Mesendoderm (in vitro differentiated cells): Measurements from ENCODE around the gene ABLIM1.

Experiments
- DNase-seq: peaks from one replicate; pipeline ENCODE4 v3.0.0; 2013
- H2AK5ac ChIP-seq: 2 replicates; pipeline ENCODE4 v1.6.1; 2013; ENCODE audit warnings: low read length, inconsistent platforms
- H2BK120ac ChIP-seq: 2 replicates; pipeline ENCODE4 v1.6.1; 2013; ENCODE audit warnings: low read depth, mild to moderate bottlenecking, low read length, moderate library complexity, mixed read lengths
- H2BK15ac ChIP-seq: replicated peaks from 2 replicates; pipeline ENCODE4 v1.6.1; 2013; ENCODE audit warnings: low read depth, mild to moderate bottlenecking, moderate library complexity
- H2BK5ac ChIP-seq: 2 replicates; pipeline ENCODE4 v1.6.1; 2013; ENCODE audit warnings: low read length, inconsistent platforms
- H3K18ac ChIP-seq: 2 replicates; pipeline ENCODE4 v1.6.1; 2013; ENCODE audit warnings: mild to moderate bottlenecking, low read length, mixed read lengths
- H3K23ac ChIP-seq: one replicate; pipeline ENCODE4 v1.6.1; 2013; ENCODE audit warnings: low read length
- H3K27ac ChIP-seq: 2 replicates; pipeline ENCODE4 v1.5.1; 2013; ENCODE audit warnings: low read depth, mild to moderate bottlenecking, inconsistent platforms, low read length, moderate library complexity
- H3K27me3 ChIP-seq: 2 replicates; pipeline ENCODE4 v1.6.1; 2013; ENCODE audit warnings: low read length, control low read depth, mild to moderate bottlenecking, inconsistent platforms; ENCODE audit not compliant: insufficient read depth, poor library complexity
- H3K36me3 ChIP-seq: 2 replicates; pipeline ENCODE4 v1.6.1; 2013; ENCODE audit warnings: low read length, inconsistent platforms; ENCODE audit not compliant: control insufficient read depth, insufficient read depth
- H3K4ac ChIP-seq: one replicate; pipeline ENCODE4 v1.6.1; 2013; ENCODE audit warnings: low read depth, mild to moderate bottlenecking, low read length, moderate library complexity
- H3K4me1 ChIP-seq: 2 replicates; pipeline ENCODE4 v1.6.1; 2013; ENCODE audit warnings: low read depth, low read length, inconsistent platforms; ENCODE audit not compliant: control insufficient read depth
- H3K4me2 ChIP-seq: 2 replicates; pipeline ENCODE4 v1.6.1; 2013; ENCODE audit warnings: low read length
- H3K4me3 ChIP-seq: 2 replicates; pipeline ENCODE4 v1.5.1; 2013; ENCODE audit warnings: mild to moderate bottlenecking, low read length
- H3K56ac ChIP-seq: one replicate; pipeline ENCODE4 v1.6.1; 2013; ENCODE audit warnings: low read length
- H3K79me1 ChIP-seq: 2 replicates; pipeline ENCODE4 v1.6.1; 2013; ENCODE audit warnings: low read length, inconsistent platforms
- H3K79me2 ChIP-seq: 2 replicates; pipeline ENCODE4 v1.6.1; 2013; ENCODE audit warnings: mild to moderate bottlenecking, low read length; ENCODE audit not compliant: control insufficient read depth, insufficient read depth
- H3K9ac ChIP-seq: 2 replicates; pipeline ENCODE4 v1.6.1; 2013; ENCODE audit warnings: low read length, inconsistent platforms
- H4K5ac ChIP-seq: one replicate; pipeline ENCODE4 v1.6.1; 2013; ENCODE audit warnings: low read length
- H4K8ac ChIP-seq: one replicate; pipeline ENCODE4 v1.6.1; 2013; ENCODE audit warnings: low read depth, mild to moderate bottlenecking, control low read depth, low read length, moderate library complexity
- WGBS: extraction: QIAGEN DNeasy Blood & Tissue Kit; methylation state at CpG from one replicate; pipeline ENCODE4 v1.1.7; 2013; ENCODE audit warnings: low lambda C conversion rate, missing lambda C conversion rate; ENCODE audit not compliant: insufficient coverage; ENCODE audit errors: extremely low coverage; 5-methylcytosine and 5-hydroxymethylcytosine counted together

The ABLIM1 gene

GRCh38 chr10:114472877-114473253 is 185.2 kb downstream of the ABLIM1 start:
- Histone ChIP-seq H3K18ac (no peak overlapping the region), H3K4me2 (no peak overlapping the region), H2BK15ac (no peak overlapping the region), H3K4me1 (peaks cover 3% of the 10 kb centered on the region), H3K56ac (no peak overlapping the region), H4K5ac (no peak overlapping the region), H3K23ac (no peak overlapping the region), H3K36me3 (no peaks in the 10 kb centered on the region), H3K4me3 (no peak overlapping the region), H3K9ac (no peak overlapping the region), H3K79me2 (no peaks in the 10 kb centered on the region), H3K27ac (peak overlapping the region; percentile 4), H2BK120ac (no peak overlapping the region), H3K4ac (no peak overlapping the region), H4K8ac (no peak overlapping the region), H3K79me1 (no peaks in the 10 kb centered on the region), H2AK5ac (no peak overlapping the region), H3K27me3 (no peaks in the 10 kb centered on the region), H2BK5ac (peak overlapping the region; percentile 46)
- no peak for DNase-seq
- no CpG with 5 or more reads among the region's 4 CpGs for WGBS

- H3K23ac ChIP-seq = no peak overlapping the region
- peak overlapping the region; percentile 55 for H3K18ac ChIP-seq
- H4K8ac ChIP-seq = no peak overlapping the region
- no peak overlapping the region for H3K56ac ChIP-seq
- peak overlapping the region; percentile 4 for H3K27ac ChIP-seq
- no CpG with 5 or more reads among the region's 11 CpGs for WGBS
- H2BK5ac ChIP-seq = no peak overlapping the region
- no peak overlapping the region for H2BK120ac ChIP-seq
- no peak overlapping the region for H2AK5ac ChIP-seq
- DNase-seq = peak; percentile 89
- H3K27me3 ChIP-seq = no peaks in the 10 kb centered on the region
- no peak overlapping the region for H3K4me2 ChIP-seq
- H3K79me2 ChIP-seq = no peaks in the 10 kb centered on the region
- no peak overlapping the region for H3K9ac ChIP-seq
- no peak overlapping the region for H3K4me3 ChIP-seq
- H4K5ac ChIP-seq = no peak overlapping the region
- no peak overlapping the region for H3K4ac ChIP-seq
- peaks cover 3% of the 10 kb centered on the region for H3K4me1 ChIP-seq
- no peaks in the 10 kb centered on the region for H3K36me3 ChIP-seq
- H3K79me1 ChIP-seq = no peaks in the 10 kb centered on the region
- peak overlapping the region; percentile 28 for H2BK15ac ChIP-seq
Measured at GRCh38 chr10:114471906-114472876, 185.9 kb downstream of the ABLIM1 start.

DNA sequence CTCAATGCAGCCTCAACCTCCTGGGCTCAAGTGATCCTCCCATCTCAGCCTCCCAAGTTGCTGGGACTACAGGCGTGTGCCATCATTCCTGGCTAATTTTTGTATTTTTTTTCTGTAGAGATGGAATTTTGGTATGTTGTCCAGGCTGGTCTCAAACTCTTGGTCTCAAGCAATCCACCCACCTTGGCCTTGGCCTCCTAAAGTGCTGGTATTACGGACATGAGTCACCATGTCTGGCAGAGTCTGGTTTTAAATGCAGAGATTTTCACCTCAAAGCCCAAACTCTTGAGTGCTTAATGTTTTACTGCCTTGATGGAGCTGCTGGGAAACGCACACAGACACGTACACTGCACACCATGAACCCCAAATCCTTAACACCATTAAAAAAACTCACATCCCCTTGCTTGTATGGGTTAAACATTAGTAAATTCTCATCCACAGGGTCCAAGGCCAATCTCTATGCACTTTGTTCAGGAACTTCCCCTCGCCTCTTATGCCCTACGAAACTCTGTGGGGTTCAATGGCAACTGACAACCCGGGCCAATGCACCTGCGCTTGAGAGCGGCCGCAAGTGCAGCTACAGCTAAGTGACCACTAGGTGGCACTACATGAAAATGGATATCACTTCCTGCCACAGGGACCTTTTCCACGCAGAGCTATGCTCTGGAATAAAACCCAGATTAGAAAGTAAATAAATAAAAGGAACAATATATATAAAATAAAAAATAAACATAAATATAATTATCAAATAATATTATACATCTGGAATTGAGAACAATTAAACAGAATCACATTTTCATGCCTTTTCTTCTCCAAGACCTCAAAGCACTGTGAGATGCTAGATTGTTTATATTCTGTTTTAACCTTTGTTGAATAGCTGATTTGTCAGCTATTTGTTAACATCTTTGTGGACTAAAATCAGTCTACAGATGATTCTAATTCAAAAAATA is 186.8 kb downstream of the ABLIM1 start:
- no peak overlapping the region for H3K23ac ChIP-seq
- H3K56ac ChIP-seq = no peak overlapping the region
- H4K8ac ChIP-seq = no peak overlapping the region
- H2BK15ac ChIP-seq = peak overlapping the region; percentile 28
- H4K5ac ChIP-seq = no peak overlapping the region
- WGBS = no CpG with 5 or more reads among the region's 11 CpGs
- no peak overlapping the region for H3K4ac ChIP-seq
- H3K27ac ChIP-seq = no peak overlapping the region
- H3K4me3 ChIP-seq = no peak overlapping the region
- H2BK5ac ChIP-seq = no peak overlapping the region
- H3K36me3 ChIP-seq = no peaks in the 10 kb centered on the region
- DNase-seq = peak; percentile 75
- H3K9ac ChIP-seq = no peak overlapping the region
- no peaks in the 10 kb centered on the region for H3K27me3 ChIP-seq
- no peaks in the 10 kb centered on the region for H3K79me2 ChIP-seq
- peak overlapping the region; percentile 55 for H3K18ac ChIP-seq
- H3K79me1 ChIP-seq = no peaks in the 10 kb centered on the region
- no peak overlapping the region for H2BK120ac ChIP-seq
- peaks cover 3% of the 10 kb centered on the region for H3K4me1 ChIP-seq
- H3K4me2 ChIP-seq = no peak overlapping the region
- H2AK5ac ChIP-seq = no peak overlapping the region

GRCh38 chr10:114470361-114470760 is 187.7 kb downstream of the ABLIM1 start:
- no peak overlapping the region for H3K23ac ChIP-seq
- H3K79me1 ChIP-seq = no peaks in the 10 kb centered on the region
- no peak overlapping the region for H3K4ac ChIP-seq
- H3K56ac ChIP-seq = no peak overlapping the region
- no peak overlapping the region for H4K8ac ChIP-seq
- H2AK5ac ChIP-seq = no peak overlapping the region
- H3K4me1 ChIP-seq = peaks cover 3% of the 10 kb centered on the region
- no peak overlapping the region for H3K4me3 ChIP-seq
- no peak for DNase-seq
- H2BK5ac ChIP-seq = no peak overlapping the region
- no peaks in the 10 kb centered on the region for H3K27me3 ChIP-seq
- no peak overlapping the region for H3K9ac ChIP-seq
- H3K18ac ChIP-seq = no peak overlapping the region
- H2BK15ac ChIP-seq = no peak overlapping the region
- H3K27ac ChIP-seq = no peak overlapping the region
- no peak overlapping the region for H2BK120ac ChIP-seq
- WGBS = no CpG with 5 or more reads among the region's 1 CpG
- no peak overlapping the region for H3K4me2 ChIP-seq
- H3K79me2 ChIP-seq = no peaks in the 10 kb centered on the region
- H4K5ac ChIP-seq = no peak overlapping the region
- H3K36me3 ChIP-seq = no peaks in the 10 kb centered on the region

GRCh38 chr10:114458955-114459354 is 199.1 kb downstream of the ABLIM1 start:
- no peak overlapping the region for H3K4me3 ChIP-seq
- no CpG with 5 or more reads among the region's 3 CpGs for WGBS
- no peak overlapping the region for H4K8ac ChIP-seq
- H3K23ac ChIP-seq = no peak overlapping the region
- no peak overlapping the region for H3K9ac ChIP-seq
- no peak overlapping the region for H2BK15ac ChIP-seq
- H2BK5ac ChIP-seq = no peak overlapping the region
- H2BK120ac ChIP-seq = no peak overlapping the region
- H3K79me1 ChIP-seq = no peaks in the 10 kb centered on the region
- no peak overlapping the region for H2AK5ac ChIP-seq
- no peak overlapping the region for H3K56ac ChIP-seq
- H3K4me2 ChIP-seq = no peak overlapping the region
- H3K4ac ChIP-seq = no peak overlapping the region
- H3K18ac ChIP-seq = no peak overlapping the region
- H3K4me1 ChIP-seq = no peaks in the 10 kb centered on the region
- peak; percentile 90 for DNase-seq
- H3K27ac ChIP-seq = no peak overlapping the region
- no peak overlapping the region for H4K5ac ChIP-seq
- no peaks in the 10 kb centered on the region for H3K79me2 ChIP-seq
- H3K27me3 ChIP-seq = no peaks in the 10 kb centered on the region
- no peaks in the 10 kb centered on the region for H3K36me3 ChIP-seq
